LoVo (cell line): ENCODE data around the gene CPE.

ENCODE experiments used
- DNase-seq: peaks from one replicate; pipeline ENCODE4 v3.0.0-alpha.2; 2016; ENCODE audit warnings: low spot score

Gene CPE

DNA sequence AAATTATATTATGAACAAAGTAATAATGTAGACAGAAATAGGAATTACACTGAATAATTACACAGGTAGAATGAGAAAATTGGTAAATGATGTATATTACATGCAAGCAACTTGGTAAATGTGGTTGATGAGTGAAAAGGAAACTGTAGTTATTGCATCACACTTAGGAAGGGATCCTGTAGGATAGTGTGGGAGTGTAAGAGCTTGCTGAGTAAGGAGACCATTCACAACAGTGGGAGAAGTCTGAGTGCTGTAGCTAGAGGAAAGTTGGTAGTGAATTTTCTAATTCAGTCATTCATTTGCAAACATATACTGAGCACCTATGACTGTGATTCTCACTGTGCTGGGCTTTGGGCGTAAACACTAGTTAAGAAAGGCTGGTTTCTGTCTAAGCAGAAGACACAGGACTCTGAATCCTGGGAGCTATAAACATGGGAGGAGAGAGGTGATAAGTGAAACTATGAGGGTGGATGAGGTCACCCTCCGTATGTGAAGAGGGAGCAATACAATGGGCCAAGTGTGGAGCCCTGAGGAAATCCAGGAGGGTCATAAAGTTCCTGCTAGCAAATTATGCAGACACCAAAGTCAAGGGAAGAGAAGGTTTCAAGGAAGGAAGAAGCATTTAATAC lies 14.2 kb upstream of the CPE start:
- DNase-seq: peak; percentile 35

- DNase-seq: peak; percentile 14
These were observed 11.8 kb upstream of the CPE start for GRCh38 chr4:165367040-165367439.

- no peak for DNase-seq
These were observed 10.7 kb upstream of the CPE start for GRCh38 chr4:165368114-165368513.

DNA sequence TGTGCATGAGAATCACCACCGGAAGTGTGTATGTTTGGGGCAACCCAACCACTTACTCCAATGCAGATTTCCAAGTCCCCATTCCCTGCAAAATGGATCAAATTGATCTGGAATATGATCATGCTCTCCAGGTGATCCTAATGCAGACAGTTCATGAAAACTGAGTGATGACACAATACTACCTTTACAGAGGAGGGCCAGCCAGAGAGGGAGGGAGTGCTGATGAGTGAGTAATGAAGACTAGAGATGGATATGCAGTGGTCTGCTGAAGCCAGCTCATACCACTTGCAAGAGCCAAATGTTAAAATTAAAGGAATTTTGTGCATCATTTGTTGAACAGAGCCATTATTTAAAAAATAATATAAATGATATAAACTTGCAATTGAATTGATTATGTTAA lies 10.2 kb upstream of the CPE start:
- DNase-seq: no peak

DNA sequence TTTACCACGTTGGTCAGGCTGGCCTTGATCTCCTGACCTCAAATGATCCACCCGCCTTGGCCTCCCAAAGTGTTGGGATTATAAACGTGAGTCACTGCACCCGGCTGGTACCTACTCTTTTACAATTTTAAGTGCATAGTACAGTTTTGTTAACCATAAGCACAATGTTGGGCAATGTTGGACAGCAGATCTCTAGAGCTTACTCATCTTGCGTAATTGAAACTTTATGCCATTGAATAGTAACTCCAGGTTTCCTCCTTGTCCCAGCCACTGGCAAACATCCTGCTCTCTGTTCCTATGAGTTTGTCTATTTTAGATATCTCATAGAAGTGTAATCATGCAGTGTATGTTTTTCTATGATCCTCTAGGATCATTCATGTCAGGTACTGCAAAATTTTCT lies 9.3 kb upstream of the CPE start:
- DNase-seq: peak; percentile 26

DNA sequence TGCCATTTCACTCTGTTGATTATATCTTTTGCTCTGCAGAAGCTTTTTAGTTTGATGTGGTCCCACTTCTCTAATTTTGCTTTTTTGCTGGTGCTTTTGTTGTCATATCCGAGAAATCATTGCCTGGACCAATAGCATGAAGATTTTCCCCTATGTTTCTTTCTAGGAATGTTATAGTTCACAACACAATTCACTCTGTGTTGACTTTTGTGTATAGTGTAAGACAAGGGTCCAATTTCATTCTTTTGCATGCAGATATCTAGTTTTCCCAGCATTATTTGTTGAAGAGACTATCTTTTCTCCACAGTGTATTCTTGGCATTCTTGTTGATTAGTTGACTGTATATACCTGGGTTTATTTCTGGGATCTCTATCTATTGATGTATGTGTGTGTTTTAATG lies 8.3 kb upstream of the CPE start:
- DNase-seq: no peak

DNA sequence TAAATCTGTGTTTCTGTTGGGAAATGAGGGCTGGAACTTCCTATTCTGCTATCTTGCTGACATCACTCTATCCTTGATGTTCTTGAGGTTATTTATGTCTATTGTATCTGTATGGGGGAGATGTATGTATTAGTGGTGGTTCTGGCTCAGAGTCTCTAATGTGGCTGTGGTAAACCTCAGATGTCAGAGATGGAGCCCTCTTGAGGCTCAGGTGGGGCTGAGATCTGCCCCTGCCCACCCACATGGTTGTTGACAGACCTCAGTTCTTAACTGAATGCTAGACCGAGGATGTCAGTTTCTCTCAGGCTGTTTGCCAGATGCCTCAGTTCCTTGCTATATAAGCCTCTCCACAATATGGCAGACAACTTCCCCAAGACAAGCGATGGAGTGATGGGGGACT lies 3.3 kb upstream of the CPE start:
- no peak for DNase-seq

DNA sequence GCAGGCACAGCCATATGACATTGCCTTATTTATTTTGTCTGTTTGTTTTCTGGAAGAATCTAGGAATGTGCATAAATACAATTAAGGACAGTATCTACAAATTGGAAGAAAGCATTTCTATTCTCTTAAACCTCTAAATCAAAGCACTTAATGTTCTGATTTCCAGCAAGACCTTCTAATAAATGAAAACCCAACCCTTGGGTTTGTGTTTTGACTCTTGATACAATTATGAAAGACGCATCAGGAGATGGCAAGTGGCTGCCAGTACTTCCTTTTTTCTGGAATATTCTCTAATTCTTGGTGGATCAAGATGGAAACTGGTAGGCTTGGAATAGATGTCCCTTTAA lies 437 bp upstream of the CPE start:
- no peak for DNase-seq

GRCh38 chr4:165379678-165380064 lies 863 bp downstream of the CPE start:
- DNase-seq: no peak

DNA sequence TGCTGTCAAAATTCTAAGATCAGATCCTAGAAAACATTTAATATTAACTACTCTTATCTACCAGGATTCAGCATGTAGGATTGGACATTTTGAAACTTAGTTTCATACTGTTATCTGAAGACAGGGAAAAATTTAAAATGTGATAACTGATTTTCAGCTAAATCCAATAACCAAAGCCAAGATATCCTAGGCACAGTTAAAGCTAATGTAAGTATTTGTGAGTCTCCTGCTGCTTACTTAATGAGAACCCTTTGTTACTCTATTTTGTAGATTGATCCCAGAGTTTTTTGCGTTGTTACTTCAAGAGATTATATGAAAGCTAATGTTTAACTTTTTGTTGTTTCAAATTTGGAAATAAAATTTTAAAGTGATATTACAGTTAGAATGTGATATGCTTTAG lies 2.0 kb downstream of the CPE start:
- no peak for DNase-seq

GRCh38 chr4:165381821-165382373 lies 3.1 kb downstream of the CPE start:
- no peak for DNase-seq

GRCh38 chr4:165382640-165383039 lies 3.8 kb downstream of the CPE start:
- DNase-seq: no peak

- DNase-seq: no peak
These were observed 4.8 kb downstream of the CPE start for GRCh38 chr4:165383591-165384073.

DNA sequence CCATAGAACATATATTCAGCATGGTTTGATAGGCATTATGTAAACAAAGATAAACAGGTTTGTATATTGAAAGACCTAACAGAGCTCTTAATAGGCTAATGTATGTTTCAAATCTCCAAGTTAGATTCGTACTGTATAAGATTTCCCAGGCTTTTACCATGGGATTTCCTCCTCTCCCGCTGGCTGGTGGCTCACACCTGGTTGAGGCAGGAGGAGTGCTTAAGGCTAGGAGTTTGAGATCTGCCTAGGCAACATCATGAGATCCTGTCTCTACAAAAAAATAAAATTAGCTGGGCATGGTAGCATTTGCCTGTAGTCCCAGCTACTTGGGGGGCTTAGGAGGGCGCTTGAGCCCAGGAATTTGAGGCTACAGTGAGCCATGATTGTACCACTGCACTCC lies 5.4 kb downstream of the CPE start:
- no peak for DNase-seq

GRCh38 chr4:165384598-165384997 lies 5.8 kb downstream of the CPE start:
- DNase-seq: no peak

DNA sequence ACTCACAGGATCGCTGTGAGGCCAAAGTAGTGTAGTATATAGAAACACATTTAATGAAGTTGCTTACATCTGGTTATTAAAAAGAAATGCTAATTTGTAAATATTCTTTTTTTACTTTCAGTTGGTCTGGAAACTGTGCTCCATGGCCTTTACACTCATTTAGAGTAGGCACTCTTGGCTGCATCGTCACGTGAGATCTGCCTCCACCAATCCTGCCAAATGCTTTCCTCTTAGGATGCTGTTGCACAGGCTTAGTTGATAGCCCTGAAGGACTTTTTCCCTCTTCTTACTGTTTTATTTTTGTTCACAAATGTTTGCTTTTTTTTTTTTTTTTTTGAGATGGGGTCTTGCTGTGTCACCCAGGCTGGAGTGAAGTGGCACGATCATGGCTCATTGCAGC lies 6.3 kb downstream of the CPE start:
- DNase-seq: no peak

- DNase-seq: no peak
These were observed 7.5 kb downstream of the CPE start for GRCh38 chr4:165386328-165386727.

DNA sequence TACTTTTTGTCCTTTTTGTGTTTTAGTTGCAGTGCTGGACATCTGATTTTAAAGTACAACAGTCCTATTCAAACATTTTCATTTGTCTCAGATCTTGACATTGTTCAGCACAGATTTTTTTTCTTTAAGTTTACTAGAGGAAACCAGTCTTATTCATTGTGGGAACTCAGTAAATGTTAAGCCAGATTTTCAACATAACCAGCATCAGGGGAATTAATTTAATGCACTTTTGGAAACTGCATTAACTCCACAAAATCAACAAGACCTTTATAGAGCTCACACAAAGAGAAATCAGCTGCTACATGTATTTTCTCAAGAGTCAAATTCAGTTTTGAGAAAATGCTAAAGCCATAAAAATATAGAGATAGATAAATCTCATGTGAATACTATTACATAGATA lies 9.9 kb downstream of the CPE start:
- DNase-seq: no peak

- no peak for DNase-seq
These were observed 14.2 kb downstream of the CPE start for GRCh38 chr4:165393051-165393450.

DNA sequence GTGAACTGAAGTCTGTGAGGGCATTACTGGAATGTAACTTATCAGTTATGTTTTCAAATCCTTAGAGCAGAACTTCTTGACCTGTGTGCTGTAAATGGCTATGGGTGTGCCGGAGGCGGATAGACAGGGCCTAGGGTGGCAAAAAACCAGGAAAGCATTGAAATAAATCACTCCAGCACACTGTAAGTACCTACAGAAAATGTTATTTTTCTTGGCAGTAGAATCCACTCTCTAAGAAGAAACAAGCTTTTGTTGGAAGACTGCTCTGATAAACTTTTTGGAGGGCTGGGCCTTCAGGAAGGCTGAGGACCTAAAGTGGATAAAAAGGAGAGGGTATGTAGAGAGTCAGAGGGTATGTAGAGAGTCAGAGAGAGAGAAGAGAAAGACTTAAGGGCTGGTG lies 14.9 kb downstream of the CPE start:
- DNase-seq: no peak

DNA sequence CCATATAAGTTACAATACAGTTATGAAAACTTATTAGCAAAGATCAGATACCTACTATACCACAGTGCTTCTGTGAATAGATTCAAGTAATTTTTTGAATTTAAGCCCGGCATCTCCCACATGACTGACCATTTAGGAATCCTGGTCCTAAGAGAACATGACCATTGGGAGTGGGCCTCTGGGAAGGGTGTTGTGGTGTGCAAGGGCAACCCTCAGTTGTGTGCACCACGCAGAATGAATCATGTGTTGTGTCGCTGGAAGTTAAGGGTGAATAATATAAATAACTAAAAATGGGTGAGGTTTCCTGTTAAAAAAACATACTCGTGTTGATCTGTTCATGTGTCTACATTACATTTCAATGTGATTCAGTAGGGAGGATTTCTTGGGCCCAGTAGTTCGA lies 15.5 kb downstream of the CPE start:
- no peak for DNase-seq

GRCh38 chr4:165398570-165398969 lies 19.8 kb downstream of the CPE start:
- no peak for DNase-seq

DNA sequence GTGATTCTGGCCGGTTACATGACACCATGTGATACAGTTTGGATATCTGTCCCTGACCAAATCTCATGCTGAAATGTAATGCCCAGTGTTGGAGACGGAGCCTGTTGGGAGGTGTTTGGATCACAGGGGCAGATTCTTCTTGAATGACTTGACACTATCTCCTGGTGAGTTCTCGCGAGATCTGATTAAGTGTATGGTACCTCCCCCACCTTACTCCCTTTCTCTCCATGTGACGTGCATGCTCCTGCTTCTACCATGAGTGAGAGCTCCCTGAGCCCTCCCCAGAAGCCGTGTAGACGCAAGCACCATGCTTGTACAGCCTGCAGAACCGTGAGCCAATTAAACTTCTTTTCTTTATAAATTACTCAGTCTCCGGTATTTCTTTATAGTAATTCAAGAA lies 23.6 kb downstream of the CPE start:
- no peak for DNase-seq

DNA sequence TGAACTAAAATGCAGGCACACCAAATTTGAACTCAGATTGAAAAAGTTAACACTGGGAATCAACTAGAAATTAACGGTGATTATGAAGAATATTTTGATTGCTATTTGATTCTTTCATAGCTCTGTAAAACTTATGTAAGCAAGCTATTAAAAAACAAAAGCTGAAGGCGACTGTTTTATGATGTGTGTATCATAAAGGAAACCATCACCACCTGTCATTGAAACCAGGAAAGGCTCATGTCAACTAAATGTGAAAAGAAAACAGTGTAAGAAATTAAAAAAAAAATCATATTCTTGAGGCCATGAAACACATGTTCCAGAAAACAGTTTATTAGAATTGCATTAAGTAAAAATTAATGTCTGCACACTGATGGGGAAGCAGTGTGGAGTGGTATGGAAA lies 24.2 kb downstream of the CPE start:
- DNase-seq: no peak

- no peak for DNase-seq
These were observed 24.8 kb downstream of the CPE start for GRCh38 chr4:165403637-165404036.
